Lower leg skin (tissue), 4 donors: ENCODE measurements around the gene WDR91. TPM values are rescaled to one million over a fixed set of nuclear protein-coding genes. Genes with fewer than 3 reads are reported as not detected.

Experiments used
- DNase-seq, 2 donors: peaks; one replicate each; pipeline ENCODE4 v3.0.0-alpha.2; 2019; ENCODE audit warnings: low spot score in 2 of 2
- H3K4me3 ChIP-seq: fragments of 200-600 bp; sonication (generic); 2 replicates; pipeline ENCODE4 v1.5.1; 2017; ENCODE audit warnings: mild to moderate bottlenecking, low read depth; ENCODE audit not compliant: poor library complexity, severe bottlenecking
- POLR2A ChIP-seq, 2 donors: fragments of 450-650 bp; IDR thresholded peaks; one replicate each; pipeline ENCODE4 v1.6.1; 2016 to 2017; ENCODE audit warnings: antibody characterized with exemption in 2 of 2, mild to moderate bottlenecking in 1 of 2, moderate library complexity in 1 of 2
- WGBS, 2 donors: methylation state at CpG; one replicate each; pipeline ENCODE4 v1.1.5; 2018; 5-methylcytosine and 5-hydroxymethylcytosine counted together
- intact Hi-C: fragments of 100-400 bp; cut with DNase I; formaldehyde crosslinking; loops from one replicate; pipeline ENCODE4 v1.15.0; 2023; ENCODE audit warnings: low total_unique reads
- total RNA-seq, 4 donors: library from RNA; depleted of rRNA; stranded (reverse); fragments of >200 nt; gene quantifications; one replicate each; pipeline ENCODE4 v1.1.0, GENCODE V29; 2016
- TF ChIP-seq, protein P1 (sequence below), 3 donors: fragments of 450-650 bp; IDR thresholded peaks; one replicate each; pipeline ENCODE4 v1.5.1; 2016; ENCODE audit warnings: antibody characterized with exemption in 3 of 3, mild to moderate bottlenecking in 3 of 3, moderate library complexity in 2 of 3

WDR91 gene
- total RNA-seq, 4 donors from 2014 or later, result 16.7 to 25.0 (median 20.8) TPM

DNA sequence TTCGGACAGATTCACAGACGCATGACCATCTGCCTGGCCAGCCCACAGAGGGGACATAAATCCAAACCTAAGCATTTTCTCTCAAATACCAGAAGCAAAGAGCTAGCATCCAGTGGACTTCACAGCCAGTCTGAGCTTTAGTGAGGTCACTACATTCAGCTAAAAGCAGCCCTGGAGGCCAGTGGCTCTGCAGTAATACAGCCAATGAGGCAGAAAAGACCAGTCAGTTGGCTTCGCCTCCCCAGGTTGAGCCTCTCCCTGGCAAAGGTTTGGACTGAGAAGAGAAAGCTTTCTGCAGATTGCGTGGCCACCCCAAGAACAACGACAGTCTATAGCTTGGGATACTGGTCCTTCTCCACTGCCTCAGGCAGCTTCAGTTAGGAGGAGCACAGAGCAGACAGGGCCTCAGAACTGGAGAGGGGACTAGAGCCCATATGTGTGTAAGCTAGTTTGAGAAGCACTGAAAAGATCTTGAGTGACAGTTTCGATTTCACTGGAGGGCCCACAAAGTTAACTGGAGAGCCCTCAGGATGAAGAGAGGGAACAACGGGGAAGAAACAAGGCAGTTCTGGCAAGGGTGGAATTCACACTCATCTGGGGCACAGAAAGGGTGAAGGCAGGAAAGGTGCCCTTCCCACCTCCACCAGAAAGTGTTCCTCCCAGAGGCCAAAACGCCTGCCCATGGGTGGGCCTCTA is 3.8 kb downstream of the WDR91 start:
- 78 to 84% methylated on average over 8 of the region's 8 CpGs for WGBS, 2 donors
- TF ChIP-seq POLR2A (IDR thresholded peaks at IDR 0.05), result no peak
- TF ChIP-seq, protein P1, sequence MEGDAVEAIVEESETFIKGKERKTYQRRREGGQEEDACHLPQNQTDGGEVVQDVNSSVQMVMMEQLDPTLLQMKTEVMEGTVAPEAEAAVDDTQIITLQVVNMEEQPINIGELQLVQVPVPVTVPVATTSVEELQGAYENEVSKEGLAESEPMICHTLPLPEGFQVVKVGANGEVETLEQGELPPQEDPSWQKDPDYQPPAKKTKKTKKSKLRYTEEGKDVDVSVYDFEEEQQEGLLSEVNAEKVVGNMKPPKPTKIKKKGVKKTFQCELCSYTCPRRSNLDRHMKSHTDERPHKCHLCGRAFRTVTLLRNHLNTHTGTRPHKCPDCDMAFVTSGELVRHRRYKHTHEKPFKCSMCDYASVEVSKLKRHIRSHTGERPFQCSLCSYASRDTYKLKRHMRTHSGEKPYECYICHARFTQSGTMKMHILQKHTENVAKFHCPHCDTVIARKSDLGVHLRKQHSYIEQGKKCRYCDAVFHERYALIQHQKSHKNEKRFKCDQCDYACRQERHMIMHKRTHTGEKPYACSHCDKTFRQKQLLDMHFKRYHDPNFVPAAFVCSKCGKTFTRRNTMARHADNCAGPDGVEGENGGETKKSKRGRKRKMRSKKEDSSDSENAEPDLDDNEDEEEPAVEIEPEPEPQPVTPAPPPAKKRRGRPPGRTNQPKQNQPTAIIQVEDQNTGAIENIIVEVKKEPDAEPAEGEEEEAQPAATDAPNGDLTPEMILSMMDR (IDR thresholded peaks at IDR 0.05), result no peak
- no peak for DNase-seq
- intact Hi-C loops, result no loop called here
- H3K4me3 ChIP-seq, result no peak overlapping the region

DNA sequence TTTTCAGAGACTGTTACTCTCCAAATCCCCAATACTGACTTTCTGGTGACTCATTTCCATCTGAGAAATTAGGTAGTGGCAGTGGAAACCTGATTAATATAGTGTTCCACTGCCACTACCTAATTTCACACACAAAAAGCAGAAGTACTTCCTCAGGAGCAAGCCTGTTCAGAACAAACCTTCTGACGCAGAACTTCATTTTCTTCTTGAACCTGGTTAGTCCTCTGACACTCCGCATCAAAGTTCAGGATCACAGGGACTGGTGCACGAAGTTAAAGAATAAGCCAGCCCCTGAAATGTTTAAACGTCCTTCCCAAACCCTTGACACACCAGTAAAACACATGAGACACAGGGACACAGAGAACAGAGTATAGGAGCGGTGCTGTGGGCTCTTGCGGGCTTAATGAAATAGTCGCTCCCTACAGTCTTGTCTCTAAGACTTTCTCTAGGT is 4.4 kb downstream of the WDR91 start:
- 90% methylated on average over 7 of the region's 7 CpGs for whole genome bisulfite sequencing, 2 donors
- no peak overlapping the region for H3K4me3 ChIP-seq
- TF ChIP-seq, protein P1 (IDR thresholded peaks at IDR 0.05), result no peak
- no peak for TF ChIP-seq POLR2A (IDR thresholded peaks at IDR 0.05)
- no peak for DNase-seq
- intact Hi-C loops, result no loop called here

DNA sequence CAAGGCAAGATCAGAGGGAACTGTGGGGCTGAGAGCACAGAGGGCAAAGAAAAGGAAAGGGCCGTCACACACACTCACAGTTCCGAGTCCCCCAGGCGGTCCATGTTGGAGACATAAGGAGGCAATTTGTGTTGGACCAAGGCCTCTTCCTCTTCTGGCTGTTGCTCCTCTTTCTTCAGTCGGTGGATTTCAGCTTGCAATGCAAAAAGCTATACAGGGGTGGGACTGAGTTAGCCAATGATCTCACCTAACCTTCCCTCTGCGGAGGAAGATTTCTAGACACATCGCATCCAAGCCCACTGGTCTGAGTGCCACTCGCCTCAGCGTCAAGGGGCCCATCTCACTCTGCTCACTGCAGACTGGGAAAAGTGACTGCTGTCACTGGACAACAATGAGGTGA is 5.5 kb downstream of the WDR91 start:
- 92 to 93% methylated on average over 8 of the region's 8 CpGs for WGBS, 2 donors
- H3K4me3 ChIP-seq, result no peak overlapping the region
- intact Hi-C loops, result no loop called here
- no peak for DNase-seq
- TF ChIP-seq POLR2A (IDR thresholded peaks at IDR 0.05), result no peak
- TF ChIP-seq, protein P1 (IDR thresholded peaks at IDR 0.05), result no peak

DNA sequence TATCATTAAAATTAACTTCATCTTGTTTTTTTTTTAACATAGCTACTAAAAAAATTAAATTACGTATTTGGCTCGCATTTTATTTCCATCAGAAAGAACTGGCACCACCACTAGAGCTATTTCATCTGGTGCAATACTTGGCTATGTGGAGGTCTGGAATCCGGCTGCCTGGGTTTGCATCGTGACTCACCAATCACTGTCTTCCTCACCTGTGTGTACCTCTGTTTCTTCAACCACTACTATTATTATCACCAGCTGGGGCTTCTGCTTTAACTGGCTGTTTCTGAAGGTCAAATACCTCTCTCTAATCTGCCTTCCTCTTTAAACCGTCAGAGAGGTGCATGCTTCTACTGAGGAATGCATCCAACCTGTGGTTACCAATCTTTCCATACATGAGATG is 6.5 kb downstream of the WDR91 start:
- no peak for TF ChIP-seq POLR2A (IDR thresholded peaks at IDR 0.05)
- TF ChIP-seq, protein P1 (IDR thresholded peaks at IDR 0.05), result no peak
- WGBS, 2 donors, result 76 to 83% methylated on average over 5 of the region's 5 CpGs
- intact Hi-C loops, result no loop called here
- H3K4me3 ChIP-seq, result no peak overlapping the region
- DNase-seq, result no peak

DNA sequence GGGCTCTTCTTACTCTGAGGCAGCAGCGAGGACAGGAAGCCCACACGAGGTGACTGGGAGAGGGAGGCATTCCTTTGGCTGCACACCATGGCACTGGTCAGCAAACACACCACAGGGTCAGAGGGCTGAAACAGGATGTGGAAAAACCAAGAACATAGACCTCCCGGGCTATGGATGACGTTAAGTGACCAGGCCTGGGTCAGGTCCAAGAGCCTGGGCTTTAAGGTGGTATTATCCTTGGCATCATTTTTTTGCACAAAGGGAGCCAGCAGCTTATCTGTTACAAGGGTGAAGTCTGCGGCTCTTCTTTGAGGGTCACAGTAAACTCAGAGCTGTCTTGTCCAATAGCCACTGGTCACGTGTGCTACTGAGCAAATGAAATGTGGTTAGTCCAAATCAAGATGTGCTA is 7.0 kb downstream of the WDR91 start:
- 84 to 86% methylated on average over 6 of the region's 6 CpGs for WGBS, 2 donors
- DNase-seq, result no peak
- no peak overlapping the region for H3K4me3 ChIP-seq
- intact Hi-C loops, result no loop called here
- TF ChIP-seq, protein P1 (IDR thresholded peaks at IDR 0.05), result no peak
- no peak for TF ChIP-seq POLR2A (IDR thresholded peaks at IDR 0.05)

DNA sequence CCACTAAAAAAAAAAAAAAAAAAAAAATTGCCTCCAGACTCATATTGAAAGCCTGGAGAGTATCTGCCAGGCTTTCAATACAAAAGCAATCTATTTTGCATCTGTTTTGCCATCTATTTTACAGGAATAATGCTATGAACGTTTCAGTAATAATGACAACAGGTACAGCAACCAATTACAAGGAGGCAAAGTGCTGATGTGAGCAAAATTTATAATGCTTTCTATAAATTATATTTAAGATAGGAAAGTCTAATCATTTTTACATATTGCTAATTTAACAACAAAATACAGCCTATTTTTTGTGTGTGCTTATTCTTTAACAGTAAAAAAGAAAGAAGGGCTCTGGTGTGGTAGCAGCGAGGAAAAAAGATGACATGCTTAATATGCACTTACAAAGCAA is 10.0 kb downstream of the WDR91 start:
- WGBS, 2 donors, result 62 to 63% methylated on average over 2 of the region's 2 CpGs
- no peak for TF ChIP-seq POLR2A (IDR thresholded peaks at IDR 0.05)
- TF ChIP-seq, protein P1 (IDR thresholded peaks at IDR 0.05), result no peak
- intact Hi-C loops, result no loop called here
- DNase-seq, result no peak
- no peak overlapping the region for H3K4me3 ChIP-seq
